GM12864 (cell line): Measurements from ENCODE around the gene GLYR1.

ENCODE experiments used
- DNase-seq: peaks from one replicate; pipeline ENCODE4 v3.0.0-alpha.2; 2011; ENCODE audit warnings: low read depth
- H3K4me3 ChIP-seq: 2 replicates; pipeline ENCODE4 v1.5.1; 2011; ENCODE audit warnings: mild to moderate bottlenecking, low read depth, low read length, control low read depth
- CTCF ChIP-seq: IDR thresholded peaks from 2 replicates; pipeline ENCODE4 v1.5.1; 2011; ENCODE audit warnings: low read depth, mild to moderate bottlenecking, moderate library complexity, low read length, control low read depth, inconsistent platforms; ENCODE audit errors: missing control alignments

Gene GLYR1

DNA sequence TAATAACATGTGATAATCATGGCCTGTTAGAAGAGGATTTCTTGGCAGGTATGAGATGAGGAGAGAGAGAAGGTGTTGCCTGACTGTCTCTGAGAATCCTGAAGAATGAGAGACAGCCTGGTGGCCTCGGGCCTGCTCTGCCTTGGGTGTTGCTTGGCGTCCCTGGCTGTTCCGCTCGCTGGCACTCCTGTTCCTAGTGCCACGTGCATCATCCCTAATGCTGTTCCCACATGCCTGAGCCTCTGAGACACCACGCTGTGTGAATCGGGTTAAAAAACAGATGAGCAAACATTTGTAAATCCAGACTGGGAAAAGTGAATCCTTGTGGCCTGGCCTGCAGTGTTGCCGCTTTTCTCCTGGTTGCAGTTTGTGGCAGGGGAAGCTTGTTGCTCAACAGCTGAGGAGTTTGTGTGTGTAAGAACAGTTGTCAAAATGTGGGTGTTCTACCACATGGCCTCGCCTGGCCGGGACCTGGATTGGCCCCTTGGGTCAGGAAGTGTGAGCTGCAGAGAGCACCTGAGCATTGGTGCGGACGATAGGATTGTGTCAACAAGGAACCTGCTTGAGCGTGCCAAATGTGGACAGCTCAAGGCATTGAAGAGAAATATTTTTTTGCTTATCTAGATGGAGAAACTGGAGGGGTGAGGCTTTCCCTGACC lies 22.2 kb upstream of the GLYR1 start:
- H3K4me3 ChIP-seq, result no peak overlapping the region
- no peak for TF ChIP-seq CTCF
- DNase-seq, result no peak

DNA sequence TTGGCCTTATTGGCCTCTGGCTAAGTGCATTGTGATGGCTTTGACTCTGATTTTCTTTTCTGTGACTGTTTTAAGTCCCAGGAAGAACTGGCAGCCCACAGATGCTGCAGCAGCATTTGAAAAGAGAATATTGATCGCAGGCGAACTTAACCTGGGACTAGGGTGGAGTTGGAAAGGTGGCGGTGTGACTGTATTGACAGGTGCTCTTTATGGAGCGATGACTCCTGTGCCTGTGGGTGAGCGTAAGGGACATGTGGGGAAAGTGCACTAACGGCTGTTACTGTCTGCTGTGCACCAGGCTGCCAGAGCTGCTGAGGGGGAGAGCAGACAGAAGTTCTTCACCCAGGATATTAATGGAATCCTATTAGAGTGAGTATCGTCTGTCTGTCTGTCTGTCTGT lies 21.4 kb upstream of the GLYR1 start:
- no peak for DNase-seq
- TF ChIP-seq CTCF, result no peak
- no peak overlapping the region for H3K4me3 ChIP-seq

GRCh38 chr16:4868026-4868425 lies 20.9 kb upstream of the GLYR1 start:
- TF ChIP-seq CTCF, result no peak
- H3K4me3 ChIP-seq, result no peak overlapping the region
- no peak for DNase-seq

DNA sequence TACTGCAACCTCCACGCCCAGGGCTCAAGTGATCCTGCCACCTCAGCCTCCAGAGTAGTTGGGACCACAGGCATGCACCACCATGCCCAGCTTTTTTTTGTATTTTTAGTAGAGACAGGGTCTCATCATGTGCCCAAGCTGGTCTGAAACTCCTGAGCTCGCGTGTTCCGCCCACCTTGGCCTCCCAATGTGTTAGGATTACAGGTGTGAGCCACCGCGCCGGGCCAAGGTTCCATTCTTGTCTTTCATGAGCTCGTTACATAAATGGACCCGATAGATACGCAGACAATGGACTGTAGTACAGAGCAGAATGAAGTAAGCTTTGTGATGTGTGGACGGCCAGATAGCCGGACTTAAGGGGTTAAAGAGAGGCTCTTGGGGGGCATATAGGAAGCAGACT lies 19.5 kb upstream of the GLYR1 start:
- DNase-seq, result no peak
- TF ChIP-seq CTCF, result no peak
- H3K4me3 ChIP-seq, result no peak overlapping the region

- H3K4me3 ChIP-seq, result no peak overlapping the region
- DNase-seq, result no peak
- TF ChIP-seq CTCF, result no peak
Observed at GRCh38 chr16:4865231-4865860, 18.3 kb upstream of the GLYR1 start.

- DNase-seq, result no peak
- no peak for TF ChIP-seq CTCF
- H3K4me3 ChIP-seq, result no peak overlapping the region
Observed at GRCh38 chr16:4864728-4865127, 17.6 kb upstream of the GLYR1 start.

- no peak for TF ChIP-seq CTCF
- DNase-seq, result no peak
- no peak overlapping the region for H3K4me3 ChIP-seq
Observed at GRCh38 chr16:4862639-4863038, 15.6 kb upstream of the GLYR1 start.
